H7 (cell line): ENCODE measurements around the gene DMBT1. TPM values are rescaled to one million over a fixed set of nuclear protein-coding genes. Genes with fewer than 3 reads are reported as not detected.
"Not testable (repeated sequence)": the region's sequence is repeated elsewhere in the genome, so short reads cannot be mapped to it uniquely, and the experiment has no call there.

Source experiments
- DNase-seq: peaks from one replicate; pipeline ENCODE4 v3.0.0; 2012
- H3K27me3 ChIP-seq: 2 replicates; pipeline ENCODE4 v1.6.0; 2011; ENCODE audit warnings: mild to moderate bottlenecking, low read length; ENCODE audit not compliant: control insufficient read depth, insufficient read depth
- H3K36me3 ChIP-seq: replicated peaks from 2 replicates; pipeline ENCODE4 v1.5.1; 2011; ENCODE audit warnings: low read length; ENCODE audit not compliant: control insufficient read depth, insufficient read depth
- H3K4me3 ChIP-seq: 2 replicates; pipeline ENCODE4 v1.5.1; 2011; ENCODE audit warnings: low read depth, mild to moderate bottlenecking, control low read depth, low read length, moderate library complexity; ENCODE audit not compliant: insufficient read depth
- total RNA-seq: library from RNA; depleted of rRNA; stranded (reverse); fragments of >200 nt; shearing (Covaris generic); gene quantifications from 2 replicates; pipeline ENCODE4 v1.2.3, GENCODE V29; 2014

The DMBT1 gene
- total RNA-seq, 1 experiment from 2014 or later = 0.10 TPM

DNA sequence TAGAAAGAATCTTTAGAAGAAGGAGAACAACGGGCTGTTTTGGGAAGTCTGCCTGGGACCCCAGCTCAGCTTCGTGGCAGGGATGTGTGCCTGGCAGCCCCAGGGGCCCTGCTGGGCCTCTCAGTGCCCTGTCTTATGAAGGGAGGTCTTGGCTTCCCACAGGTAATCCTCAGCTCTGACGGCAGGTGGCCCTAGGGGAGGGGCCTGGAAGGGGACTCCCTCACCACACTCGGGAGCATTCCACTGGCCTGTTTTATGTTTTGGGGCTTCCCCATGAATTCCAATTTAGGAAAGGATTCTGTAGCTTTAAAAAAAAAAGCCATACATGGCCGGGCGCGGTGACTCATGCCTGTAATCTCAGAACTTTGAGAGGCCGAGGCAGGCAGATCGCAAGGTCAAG lies 3.0 kb upstream of the DMBT1 start:
- H3K36me3 ChIP-seq = no peaks in the 10 kb centered on the region
- H3K27me3 ChIP-seq = no peaks in the 10 kb centered on the region
- H3K4me3 ChIP-seq = no peak overlapping the region
- DNase-seq = peak; percentile 80

DNA sequence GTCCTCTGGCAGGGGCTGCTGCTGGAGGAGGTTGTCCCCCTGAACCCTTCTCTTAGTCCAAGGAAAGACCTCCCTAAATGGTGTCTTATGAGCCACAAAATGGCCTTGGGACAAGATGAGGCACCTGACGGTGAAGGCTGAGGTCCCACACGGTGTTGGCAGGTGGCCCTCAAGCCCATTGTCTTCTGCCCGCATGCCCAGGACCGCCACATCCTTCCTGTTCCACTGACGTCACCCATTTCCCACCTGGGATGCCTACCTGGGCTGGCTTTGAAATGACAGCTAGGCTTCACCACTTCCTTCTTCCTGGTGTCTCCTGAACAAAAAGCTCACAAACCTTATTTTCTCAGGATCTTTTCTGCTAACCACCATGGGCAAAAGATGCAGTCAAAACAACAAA lies 2.1 kb upstream of the DMBT1 start:
- Histone ChIP-seq H3K4me3 (no peak overlapping the region), H3K27me3 (no peaks in the 10 kb centered on the region), H3K36me3 (no peaks in the 10 kb centered on the region)
- no peak for DNase-seq

DNA sequence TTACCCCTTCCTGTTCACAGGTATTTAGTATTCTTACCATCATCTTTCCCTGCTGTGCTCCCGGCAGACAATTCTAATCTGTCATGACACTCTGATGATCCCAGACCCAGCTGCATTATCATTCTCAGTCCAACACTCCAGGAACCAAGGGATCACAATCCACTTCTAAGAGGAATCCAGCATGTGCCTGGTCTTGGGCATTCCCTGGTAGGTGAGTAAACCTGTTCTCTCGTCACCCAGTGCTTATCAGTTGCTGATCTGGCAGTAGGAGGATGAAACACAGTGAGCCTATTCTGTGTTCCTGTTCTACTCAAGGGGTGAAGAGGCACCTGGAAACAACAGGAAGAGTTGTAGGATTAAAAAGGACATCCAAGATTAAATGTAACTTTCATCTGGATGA lies 1.3 kb upstream of the DMBT1 start:
- no peak overlapping the region for H3K4me3 ChIP-seq
- H3K36me3 ChIP-seq = no peaks in the 10 kb centered on the region
- DNase-seq = no peak
- no peaks in the 10 kb centered on the region for H3K27me3 ChIP-seq

DNA sequence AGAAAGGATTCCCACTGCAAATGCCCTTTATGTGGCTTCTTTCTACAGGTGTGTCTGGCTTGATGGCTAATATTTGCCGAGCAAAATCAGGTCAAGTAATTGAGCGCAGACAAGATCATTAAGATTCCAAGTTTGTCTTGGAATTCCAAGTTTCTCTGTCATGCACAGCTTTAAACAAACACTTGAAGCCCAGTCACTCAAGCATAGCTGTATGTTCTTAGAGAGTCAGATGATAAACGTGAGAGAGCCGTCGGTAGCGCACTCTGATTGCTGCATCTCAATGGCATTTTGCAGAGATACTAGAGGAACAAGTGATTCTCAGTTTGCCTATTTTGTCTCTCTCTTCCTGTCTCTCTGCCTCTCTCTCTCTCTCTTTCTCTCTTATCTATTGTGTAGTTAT lies 658 bp downstream of the DMBT1 start:
- Histone ChIP-seq H3K36me3 (no peaks in the 10 kb centered on the region), H3K27me3 (no peaks in the 10 kb centered on the region), H3K4me3 (no peak overlapping the region)
- no peak for DNase-seq

DNA sequence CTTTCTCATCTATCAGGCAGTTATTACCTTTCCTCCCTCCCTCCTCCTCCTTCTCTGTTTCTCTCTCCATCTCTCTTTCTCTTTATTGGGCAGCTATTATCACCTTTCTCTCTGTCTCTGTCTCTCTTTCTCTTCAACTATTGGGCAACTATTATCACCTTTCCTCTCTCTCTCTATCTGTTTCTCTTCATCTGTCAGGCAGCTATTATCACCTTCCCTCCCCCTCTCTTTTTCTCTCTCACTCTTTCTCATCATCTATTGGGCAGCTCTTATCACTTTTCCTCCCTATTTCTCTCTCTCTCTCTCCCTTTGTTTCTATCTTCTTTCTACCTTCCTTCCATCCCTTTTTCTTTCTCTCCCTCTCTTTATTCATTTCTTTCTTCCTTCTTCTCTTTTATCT lies 1.2 kb downstream of the DMBT1 start:
- H3K4me3 ChIP-seq = no peak overlapping the region
- no peaks in the 10 kb centered on the region for H3K27me3 ChIP-seq
- no peak for DNase-seq
- no peaks in the 10 kb centered on the region for H3K36me3 ChIP-seq

DNA sequence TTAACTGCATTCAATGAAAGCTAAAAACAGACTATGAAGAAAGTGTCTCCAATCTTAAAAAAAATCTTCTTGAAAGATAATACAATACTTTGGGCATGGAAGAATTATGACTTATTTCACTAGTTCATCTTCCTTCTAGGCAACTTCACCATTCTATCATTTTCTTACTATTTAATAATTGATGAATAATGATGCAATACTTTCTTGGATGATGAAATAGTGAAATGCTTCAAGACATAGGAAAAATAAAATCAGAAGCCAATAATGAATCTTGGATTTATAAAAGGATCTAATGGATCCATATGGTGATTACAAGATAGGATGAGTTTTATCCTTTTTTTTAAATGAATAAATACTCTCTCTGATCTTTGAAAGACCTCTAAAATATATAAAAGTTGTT lies 4.4 kb downstream of the DMBT1 start:
- Histone ChIP-seq H3K4me3 (no peak overlapping the region), H3K27me3 (no peaks in the 10 kb centered on the region), H3K36me3 (no peaks in the 10 kb centered on the region)
- DNase-seq = no peak

DNA sequence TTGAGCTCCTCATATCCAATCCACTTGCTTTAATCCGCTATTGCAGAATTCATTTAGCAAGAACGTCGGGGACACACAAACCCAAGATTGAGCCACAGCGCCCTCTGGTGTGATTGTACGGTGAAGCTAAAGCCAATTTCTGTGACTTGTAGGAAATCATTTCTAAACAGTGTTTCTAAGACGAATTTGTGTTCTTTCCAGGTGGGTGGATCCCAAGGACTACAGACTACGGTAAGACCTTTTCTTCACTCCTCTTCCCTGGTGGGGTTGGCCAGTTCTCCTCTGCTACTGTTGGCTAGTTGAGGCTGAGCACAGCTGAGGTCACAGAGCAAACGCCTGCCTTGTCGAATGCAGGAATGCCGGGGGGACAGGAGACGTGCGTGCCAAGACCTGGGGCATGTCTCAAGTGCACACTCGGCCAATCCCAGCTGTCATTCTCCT lies 5.2 kb downstream of the DMBT1 start:
- Histone ChIP-seq H3K27me3 (no peaks in the 10 kb centered on the region), H3K36me3 (no peaks in the 10 kb centered on the region), H3K4me3 (no peak overlapping the region)
- DNase-seq = peak; percentile 71

DNA sequence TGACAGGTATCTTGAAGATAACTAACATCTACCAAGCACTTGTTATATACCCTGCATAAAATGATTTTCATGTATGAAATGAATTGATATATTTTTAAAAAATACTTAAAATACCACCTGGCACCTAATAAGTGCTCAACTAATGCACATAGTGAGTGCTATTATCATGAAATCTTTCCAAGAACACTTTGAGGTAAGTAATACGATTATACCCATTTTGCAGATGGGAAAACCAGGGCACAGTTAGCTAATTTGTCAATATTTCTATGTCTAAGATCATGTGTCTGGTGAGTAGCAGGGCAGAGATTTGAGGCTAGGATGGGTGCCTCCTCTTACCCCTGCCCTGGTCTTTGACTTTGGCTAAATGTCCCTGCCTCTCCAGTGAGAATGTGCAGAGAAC lies 6.1 kb downstream of the DMBT1 start:
- Histone ChIP-seq H3K36me3 (no peaks in the 10 kb centered on the region), H3K27me3 (no peaks in the 10 kb centered on the region), H3K4me3 (no peak overlapping the region)
- DNase-seq = no peak

DNA sequence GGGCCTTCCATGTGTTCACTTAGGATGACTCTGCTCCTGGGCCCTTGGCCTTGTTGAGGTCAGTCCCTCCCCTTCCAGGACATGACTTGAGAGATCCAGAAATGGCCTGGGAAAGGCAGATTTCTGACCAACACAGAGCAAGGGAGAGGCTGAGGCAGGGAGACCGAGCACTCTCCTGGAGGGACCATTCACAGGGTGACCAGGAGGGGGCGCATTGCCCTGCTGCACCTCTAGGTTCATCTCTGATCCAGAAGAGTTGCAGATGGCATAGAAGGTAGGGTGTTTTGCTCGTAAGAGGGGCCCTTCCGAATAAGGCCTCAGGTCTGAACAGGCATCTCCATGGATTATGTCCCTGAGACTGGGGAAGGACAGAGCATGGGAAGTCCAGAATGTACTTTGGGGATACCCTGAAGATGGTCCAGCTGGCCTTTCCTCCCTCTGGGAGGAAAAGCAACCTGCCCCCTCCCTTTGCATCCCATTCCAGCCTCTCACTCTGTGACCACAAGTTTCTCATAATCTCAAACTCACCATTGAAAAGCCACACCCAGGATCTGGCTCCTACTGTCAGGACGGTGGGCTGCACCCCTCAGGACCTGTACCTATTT lies 6.6 kb downstream of the DMBT1 start:
- Histone ChIP-seq H3K4me3 (no peak overlapping the region), H3K27me3 (no peaks in the 10 kb centered on the region), H3K36me3 (no peaks in the 10 kb centered on the region)
- peak; percentile 69 for DNase-seq

DNA sequence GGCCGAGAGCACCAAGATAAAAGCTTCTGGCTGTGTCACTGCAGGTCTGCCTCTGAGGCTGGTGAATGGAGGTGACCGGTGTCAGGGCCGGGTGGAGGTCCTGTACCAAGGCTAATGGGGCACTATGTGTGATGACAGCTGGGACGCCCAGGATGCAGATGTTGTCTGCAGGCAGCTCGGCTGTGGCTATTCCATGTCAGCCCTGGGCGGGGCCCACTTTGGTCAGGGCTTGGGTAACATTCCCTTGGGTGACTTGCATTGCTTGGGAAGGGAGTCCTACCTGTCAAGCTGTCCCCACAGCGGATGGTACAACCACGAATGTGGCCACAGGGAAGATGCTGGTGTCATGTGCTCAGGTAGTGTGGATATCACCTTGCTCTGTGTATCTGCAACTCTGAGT lies 8.0 kb downstream of the DMBT1 start:
- no peak for DNase-seq
- Histone ChIP-seq H3K36me3 (no peaks in the 10 kb centered on the region), H3K27me3 (no peaks in the 10 kb centered on the region), H3K4me3 (no peak overlapping the region)

DNA sequence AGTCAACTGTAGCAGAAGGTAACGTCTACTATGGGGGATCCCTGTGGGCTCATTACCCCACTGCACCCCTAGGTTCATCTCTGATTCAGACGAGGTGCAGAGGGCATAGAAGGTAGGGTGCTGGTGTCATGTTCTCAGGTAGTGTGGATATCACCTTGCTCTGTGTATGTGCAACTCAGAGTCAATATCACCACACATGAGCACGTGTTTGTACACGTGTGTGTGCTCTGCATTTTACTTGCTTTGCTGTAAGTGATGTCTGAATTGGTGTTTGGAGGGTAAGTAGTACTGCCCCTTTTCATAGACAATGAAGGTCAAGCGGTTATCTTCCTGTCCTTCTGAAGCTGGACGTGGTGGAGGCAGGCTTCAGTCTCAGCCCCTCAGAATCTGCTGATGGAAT lies 10.4 kb downstream of the DMBT1 start:
- H3K36me3 ChIP-seq = no peaks in the 10 kb centered on the region
- H3K4me3 ChIP-seq = no peak overlapping the region
- no peak for DNase-seq
- no peaks in the 10 kb centered on the region for H3K27me3 ChIP-seq

DNA sequence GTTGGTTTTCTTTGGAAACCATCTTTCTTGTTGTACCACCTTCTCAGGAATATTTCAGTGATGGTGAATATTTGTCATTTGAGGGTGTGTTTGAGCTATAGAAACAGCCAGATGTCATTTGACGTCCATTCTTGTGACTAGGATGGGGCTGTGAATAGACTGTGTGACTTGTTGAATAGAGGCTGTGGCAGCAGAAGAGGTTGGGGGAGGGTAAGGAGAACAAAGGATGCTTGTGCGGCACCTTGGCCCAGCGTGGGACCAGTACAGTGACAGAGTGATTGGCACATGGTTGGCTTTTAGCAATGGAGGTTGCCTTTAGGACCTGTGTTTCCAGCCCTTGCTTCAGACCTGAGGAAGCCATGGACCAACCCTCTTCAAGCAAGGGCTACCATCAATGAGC lies 11.3 kb downstream of the DMBT1 start:
- H3K27me3 ChIP-seq = no peaks in the 10 kb centered on the region
- no peak for DNase-seq
- H3K36me3 ChIP-seq = no peaks in the 10 kb centered on the region
- H3K4me3 ChIP-seq = no peak overlapping the region

DNA sequence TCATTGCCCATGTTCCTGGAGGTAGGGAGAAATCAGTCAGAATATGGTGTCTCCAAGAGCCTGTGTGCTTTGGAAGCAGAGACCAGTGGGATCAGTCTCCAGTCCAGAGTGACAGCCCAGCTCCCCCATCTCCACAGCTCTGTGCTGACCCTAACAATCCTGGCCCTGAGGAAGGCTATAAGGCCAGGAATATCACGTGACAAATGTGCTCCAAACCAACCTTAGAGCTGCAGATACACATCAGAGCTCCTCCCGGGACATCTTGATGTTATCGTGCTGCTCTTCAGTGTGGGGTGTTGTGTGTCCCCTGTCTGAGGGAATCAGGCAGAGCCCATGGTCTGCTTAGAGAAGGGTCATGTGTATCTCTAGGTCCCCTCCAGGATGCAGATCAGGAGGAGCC lies 15.2 kb downstream of the DMBT1 start:
- no peak overlapping the region for H3K4me3 ChIP-seq
- H3K27me3 ChIP-seq = no peaks in the 10 kb centered on the region
- DNase-seq = no peak
- H3K36me3 ChIP-seq = no peaks in the 10 kb centered on the region

DNA sequence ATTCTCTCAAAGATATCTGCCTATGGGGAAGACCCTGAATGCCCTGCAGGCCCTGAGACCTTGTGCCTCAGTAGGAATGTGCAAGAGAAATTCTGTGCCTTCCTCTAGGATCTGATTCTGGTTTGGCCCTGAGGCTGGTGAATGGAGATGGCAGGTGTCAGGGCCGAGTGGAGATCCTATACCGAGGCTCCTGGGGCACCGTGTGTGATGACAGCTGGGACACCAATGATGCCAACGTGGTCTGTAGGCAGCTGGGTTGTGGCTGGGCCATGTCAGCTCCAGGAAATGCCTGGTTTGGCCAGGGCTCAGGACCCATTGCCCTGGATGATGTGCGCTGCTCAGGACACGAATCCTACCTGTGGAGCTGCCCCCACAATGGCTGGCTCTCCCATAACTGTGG lies 15.7 kb downstream of the DMBT1 start:
- no peak for DNase-seq
- Histone ChIP-seq H3K36me3 (no peaks in the 10 kb centered on the region), H3K4me3 (no peak overlapping the region), H3K27me3 (no peaks in the 10 kb centered on the region)

DNA sequence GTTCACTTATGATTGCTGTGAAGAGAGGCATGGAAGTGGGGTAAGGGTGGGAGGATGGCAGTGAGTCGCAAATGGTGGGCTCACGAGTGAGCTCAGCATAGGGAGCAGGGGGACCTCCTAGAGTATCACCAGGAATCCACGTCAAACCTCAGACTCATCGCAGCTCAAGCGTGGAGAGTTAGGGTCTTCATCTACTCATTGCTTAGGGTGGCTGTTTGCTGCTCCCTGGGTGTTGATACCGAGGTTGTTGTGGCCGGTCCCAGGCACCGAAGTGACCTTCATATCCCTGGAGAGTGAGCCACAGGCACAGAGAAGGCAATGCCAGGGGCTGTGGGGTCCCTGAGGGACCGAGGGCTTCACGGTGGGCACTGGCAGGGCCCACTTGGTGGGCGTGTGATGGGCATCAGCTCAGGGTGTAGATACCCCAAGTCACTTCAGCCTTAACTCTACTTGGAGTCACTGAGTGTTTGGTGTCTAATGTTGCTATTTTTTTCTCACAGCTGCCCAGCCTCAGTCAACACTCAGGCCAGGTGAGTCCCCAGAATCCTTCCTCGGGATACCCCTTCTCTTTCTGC lies 16.8 kb downstream of the DMBT1 start:
- Histone ChIP-seq H3K36me3 (no peaks in the 10 kb centered on the region), H3K27me3 (no peaks in the 10 kb centered on the region), H3K4me3 (no peak overlapping the region)
- DNase-seq = no peak

DNA sequence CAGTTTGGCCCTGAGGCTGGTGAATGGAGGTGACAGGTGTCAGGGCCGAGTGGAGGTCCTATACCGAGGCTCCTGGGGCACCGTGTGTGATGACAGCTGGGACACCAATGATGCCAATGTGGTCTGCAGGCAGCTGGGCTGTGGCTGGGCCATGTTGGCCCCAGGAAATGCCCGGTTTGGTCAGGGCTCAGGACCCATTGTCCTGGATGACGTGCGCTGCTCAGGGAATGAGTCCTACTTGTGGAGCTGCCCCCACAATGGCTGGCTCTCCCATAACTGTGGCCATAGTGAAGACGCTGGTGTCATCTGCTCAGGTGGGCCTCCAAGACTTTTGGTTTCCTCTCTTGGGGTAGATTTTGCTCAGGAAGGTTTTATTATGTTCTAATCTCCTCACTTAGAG lies 25.5 kb downstream of the DMBT1 start:
- H3K4me3 ChIP-seq, H3K27me3 ChIP-seq, H3K36me3 ChIP-seq, DNase-seq: not testable (repeated sequence)
